HG03108 (cell line): ENCODE results near the gene ARSB.

Source experiments
- ATAC-seq: cut with Tn5 transposase; IDR thresholded peaks from one replicate; pipeline ENCODE4 v1.9.1; 2021; ENCODE audit warnings: moderate library complexity; ENCODE audit not compliant: unreplicated experiment

The ARSB gene

DNA sequence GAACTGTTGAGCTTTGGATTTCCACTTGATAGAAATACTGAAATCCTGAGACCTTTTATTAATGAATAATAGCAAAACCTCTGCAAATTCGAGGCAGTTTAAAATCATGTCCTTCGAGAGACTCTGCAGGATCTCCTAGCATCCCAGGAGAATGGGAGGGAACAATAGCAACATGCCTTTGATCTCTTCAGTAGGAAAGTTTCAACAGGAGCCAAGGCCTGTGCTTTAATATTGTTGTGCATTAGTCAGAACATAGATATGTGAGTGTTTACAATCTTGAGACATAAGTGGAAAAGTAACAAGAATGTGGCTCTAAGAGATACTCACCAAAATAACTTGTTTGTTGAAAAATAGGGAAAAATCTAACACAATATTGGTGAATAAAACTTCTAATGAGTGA lies 253.2 kb downstream of the ARSB start:
- no peak for ATAC-seq

DNA sequence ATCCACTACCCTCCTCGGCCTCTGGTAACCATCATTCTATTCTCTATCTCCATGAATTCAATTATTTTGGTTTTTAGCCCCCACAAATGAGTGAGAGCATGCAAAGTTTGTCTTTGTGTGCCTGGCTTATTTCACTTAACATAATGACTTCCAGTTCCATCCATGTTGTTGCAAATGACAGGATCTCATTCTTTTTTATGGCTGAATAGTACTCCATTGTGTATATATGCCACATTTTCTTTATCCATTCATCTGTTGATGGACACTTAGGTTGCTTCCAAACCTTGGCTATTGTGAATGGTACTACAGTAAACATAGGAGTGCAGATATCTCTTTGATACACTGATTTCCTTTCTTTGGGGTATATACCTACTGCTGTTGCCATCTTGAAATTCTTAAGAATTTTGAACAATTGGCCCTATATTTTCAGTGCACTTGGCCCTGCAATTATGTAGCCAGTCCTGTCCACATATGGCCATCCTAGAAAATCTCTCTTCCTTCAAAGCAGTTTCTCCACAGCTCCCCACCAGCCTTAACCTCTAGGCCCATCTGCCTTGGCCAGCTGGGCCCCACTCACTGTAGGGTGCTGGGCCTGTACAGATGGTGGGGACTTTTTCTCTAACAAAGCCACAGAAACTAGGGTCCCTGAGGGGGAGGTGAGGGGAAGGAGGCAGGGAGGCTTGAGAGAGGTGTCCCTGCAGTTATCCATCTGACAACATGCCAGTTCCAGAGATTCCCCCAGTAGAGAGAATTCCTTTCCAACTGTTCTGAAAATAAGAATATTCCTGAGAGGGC lies 254.6 kb downstream of the ARSB start:
- no peak for ATAC-seq

DNA sequence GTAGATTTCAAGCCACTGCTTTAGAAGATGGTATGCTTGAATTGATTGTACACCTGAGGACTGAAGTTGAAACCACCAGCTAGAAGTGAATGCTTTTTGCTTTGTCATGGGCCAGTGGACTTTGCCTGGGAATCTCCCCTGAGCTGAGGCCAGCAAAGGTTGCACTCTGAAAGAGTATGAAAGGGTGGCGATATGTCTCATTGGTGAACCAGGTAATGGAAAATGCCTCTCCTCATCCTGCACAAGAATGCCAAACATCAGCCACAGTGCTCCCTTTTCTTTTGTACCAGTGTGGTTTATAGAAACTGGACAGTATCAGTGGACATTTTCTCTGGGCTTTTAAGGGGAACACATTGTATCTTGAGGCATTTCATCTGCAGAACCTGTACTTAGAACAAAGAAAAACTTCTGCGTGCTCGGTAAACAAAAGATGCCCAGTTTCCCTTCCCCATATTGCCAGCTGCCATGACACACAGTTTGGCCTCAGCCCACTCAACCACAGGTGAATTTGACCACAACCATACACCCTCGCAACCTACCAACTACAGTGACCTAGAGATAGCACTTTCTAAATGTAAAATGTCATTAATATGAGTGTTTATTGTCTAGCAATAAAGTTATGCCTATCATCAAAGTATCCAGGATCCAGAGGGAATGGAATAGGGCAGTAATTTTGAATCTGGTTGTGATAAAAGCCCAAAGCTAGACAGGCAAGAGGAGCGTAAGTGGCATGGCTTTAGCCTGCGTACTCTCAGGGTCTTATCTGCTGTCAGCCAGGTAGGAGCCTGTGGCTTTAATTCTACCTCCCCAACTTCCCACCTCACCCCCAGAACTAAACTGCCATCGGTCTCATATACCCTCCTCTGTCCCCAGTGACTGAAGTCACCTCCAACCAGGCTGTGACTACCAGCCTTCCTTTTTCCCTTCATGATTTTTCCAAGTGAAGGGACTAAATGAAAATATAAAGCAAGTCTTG lies 257.0 kb downstream of the ARSB start:
- peak; percentile 83 for ATAC-seq
